Activated CD8-positive, alpha-beta memory T cell treated with anti-CD3 and anti-CD28 coated beads, Interleukin-2, amount 50 U/mL, for 48 hours (primary cell): Measurements from ENCODE around the gene PIGK.
"Not testable (repeated sequence)": the region's sequence is repeated elsewhere in the genome, so short reads cannot be mapped to it uniquely, and the experiment has no call there.

Experiments
- DNase-seq: peaks from one replicate; pipeline ENCODE4 v3.0.0-alpha.2; 2020

PIGK gene

GRCh38 chr1:77188770-77189169, 30.5 kb downstream of the PIGK start:
- DNase-seq = no peak

DNA sequence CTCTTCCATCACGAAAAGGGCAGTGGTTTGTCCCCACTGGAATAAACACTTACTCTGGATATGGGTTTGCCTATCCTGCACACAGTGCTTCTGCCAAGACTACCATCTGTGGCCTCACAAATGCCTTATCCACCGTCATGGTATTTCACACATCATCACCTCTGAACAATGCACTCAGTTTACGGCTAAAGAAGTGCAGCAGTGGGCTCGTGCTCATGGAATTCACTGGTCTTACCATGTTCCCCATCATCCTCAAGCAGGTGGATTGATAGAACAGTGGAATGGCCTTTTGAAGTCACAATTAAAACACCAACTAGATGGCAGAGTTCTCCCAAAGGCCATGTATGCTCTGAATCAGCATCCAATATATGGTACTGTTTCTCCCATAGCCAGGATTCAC, 32.3 kb downstream of the PIGK start:
- DNase-seq = not testable (repeated sequence)

DNA sequence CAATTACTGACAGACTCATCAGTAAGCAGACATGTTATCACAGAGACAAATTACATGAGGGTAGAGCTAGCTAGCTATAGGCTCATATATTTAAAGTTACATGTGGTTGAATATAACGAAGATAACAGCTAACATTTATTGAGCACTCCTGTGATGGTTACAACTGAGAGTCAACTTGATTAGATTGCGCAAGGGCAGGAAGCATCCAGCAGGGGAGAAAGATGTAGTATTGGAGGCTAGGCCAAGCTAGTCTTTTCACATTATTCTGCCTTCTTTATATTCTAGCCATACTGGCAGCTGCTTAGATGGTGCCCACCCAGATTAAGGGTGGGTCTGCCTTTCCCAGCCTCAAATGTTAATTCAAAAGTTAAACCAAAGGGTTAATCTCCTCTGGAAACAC, 37.1 kb downstream of the PIGK start:
- DNase-seq = no peak

- no peak for DNase-seq
Measured at GRCh38 chr1:77179632-77180031, 39.6 kb downstream of the PIGK start.

DNA sequence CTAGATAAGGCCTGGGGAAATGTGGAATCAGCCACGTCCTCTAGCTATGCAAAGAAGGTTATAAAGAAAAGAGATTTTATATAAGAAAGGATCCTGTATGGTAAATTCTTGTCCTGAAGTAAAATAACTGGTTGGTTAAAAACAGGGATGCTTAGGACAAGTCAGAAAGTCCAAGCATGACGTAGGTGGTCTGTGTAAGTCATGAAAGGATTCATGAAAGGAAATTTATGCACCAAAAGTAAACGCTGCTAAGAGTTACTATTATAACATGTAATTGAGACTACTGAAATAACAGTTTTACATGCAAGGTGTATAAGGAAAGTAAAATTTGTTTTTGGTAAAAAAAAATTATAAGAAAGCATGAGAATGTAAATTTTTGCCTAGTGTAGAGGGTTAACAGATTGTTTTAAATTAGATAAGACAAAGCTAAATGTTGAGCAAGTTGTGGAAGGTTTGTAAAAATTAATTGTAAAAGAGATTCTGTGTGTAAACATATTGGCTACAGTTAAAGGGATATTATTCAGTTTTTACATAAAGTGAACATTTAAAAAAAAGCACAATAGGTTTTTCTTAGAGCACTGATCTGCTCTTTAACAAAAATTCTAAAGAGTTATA, 43.9 kb downstream of the PIGK start:
- DNase-seq = no peak

- no peak for DNase-seq
Measured at GRCh38 chr1:77170687-77171086, 48.5 kb downstream of the PIGK start.

DNA sequence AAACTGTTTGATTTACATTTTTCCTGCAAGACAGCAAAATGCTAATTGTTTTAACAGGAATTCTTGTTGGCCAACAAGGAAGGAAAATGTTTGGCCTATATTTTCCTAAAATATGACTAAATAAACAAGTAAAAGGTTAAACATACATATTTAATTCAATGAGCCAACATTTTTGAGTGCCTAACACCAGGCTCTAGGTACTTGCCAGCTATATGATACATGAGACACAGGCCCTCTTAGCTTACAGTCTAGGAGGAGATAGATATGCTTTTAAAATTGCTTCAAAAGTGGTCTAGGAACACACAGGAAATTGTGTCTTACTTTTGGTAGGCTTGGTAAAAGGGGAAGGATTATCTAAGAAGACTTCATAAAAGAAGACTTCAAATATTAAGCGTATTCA, 50.9 kb downstream of the PIGK start:
- no peak for DNase-seq

- DNase-seq = no peak
Measured at GRCh38 chr1:77164434-77164944, 54.7 kb downstream of the PIGK start.

DNA sequence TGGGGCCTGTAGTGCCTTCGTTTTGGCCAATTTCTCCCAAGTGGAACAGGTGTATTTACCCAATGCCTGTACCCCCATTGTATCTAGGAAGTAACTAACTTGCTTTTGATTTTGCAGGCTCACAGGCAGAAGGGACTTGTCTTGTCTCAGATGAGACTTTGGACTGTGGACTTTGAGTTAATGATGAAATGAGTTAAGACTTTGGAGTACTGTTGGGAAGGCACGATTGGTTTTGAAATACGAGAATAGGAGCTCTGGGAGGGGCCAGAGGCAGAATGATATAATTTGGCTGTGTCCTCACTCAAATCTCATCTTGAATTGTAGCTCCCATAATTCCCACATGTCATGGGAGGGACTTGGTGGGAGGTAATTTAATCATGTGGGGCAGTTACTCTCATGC, 59.5 kb downstream of the PIGK start:
- not testable (repeated sequence) for DNase-seq

DNA sequence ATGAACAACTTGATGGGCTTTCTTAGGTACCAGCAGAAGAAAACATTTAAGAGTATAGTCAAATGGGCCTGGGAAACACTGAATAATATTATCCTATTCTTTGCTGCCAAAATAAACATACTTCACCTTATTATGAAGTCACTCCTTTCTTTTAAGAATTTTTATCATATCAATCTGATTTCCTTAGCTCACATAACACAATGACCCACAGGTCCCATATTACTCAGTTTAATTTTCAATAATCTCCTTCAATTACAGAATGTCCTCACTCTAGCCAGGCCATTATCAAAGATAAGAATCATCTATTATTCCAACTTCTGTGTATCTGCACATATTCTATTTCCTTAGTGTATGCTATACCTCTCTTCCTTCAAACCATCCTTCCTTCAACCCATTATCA, 63.0 kb downstream of the PIGK start:
- DNase-seq = no peak

- DNase-seq = no peak
Measured at GRCh38 chr1:77146270-77146669, 73.0 kb downstream of the PIGK start.

GRCh38 chr1:77143529-77144121, 75.6 kb downstream of the PIGK start:
- DNase-seq = no peak

DNA sequence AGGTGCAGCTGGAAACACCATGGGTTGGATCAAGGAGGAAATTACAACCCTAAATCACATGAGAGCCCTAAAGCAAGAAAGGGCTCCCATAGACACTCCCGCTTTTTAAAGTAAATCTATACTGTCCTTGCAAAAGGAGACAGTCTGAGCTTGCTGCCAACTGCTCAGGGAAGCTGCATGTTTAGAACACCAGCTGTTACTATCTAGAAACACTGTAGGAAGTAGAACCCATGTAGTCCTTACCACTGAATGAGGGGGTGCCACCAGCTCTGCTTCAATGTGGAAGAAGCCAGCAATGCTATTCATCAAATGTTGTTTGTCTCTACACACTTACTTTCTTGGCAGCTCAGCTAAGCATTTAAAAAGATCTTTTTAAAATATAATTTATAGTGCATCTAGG, 79.8 kb downstream of the PIGK start:
- no peak for DNase-seq

DNA sequence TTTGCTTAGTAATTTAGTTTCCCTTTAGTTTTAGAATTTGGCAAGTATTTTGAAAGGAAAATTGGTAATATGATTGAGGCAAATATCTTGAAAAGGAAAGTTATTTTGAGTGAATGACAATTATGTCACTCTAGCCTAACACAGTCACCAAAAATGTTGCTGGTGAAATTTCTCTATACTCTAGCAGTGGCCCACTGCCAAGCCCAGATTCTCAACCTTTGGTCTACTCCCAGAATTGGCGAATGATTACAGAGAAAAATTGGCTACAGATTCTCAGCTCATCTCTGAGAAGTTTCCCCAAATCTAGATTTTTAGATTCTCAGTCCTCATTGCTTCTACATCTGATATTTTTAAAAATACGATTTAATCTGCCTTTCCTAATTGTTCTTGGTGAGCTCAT, 84.9 kb downstream of the PIGK start:
- DNase-seq = no peak

GRCh38 chr1:77133731-77134358, 85.4 kb downstream of the PIGK start:
- DNase-seq = no peak

DNA sequence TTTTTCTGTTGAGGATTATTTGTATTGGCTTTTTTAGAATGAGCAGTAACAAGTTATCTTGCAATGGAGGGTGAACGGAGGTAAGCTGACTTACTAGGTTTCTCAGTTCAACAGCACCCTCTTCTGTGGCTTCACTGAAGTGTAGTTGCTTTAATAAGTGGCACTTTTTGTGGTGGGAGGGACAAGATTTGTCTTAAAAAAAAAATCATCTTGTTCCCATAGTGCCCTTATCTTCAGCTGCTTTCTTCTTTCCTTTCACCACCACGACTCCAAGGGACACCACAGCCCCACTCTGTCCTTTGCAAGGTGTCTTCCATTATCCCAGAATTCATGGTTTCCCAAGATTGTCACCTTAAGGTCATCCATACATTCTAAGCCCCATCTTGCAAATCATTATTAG, 92.9 kb downstream of the PIGK start:
- DNase-seq = no peak

GRCh38 chr1:77121503-77121902, 97.7 kb downstream of the PIGK start:
- DNase-seq = no peak

DNA sequence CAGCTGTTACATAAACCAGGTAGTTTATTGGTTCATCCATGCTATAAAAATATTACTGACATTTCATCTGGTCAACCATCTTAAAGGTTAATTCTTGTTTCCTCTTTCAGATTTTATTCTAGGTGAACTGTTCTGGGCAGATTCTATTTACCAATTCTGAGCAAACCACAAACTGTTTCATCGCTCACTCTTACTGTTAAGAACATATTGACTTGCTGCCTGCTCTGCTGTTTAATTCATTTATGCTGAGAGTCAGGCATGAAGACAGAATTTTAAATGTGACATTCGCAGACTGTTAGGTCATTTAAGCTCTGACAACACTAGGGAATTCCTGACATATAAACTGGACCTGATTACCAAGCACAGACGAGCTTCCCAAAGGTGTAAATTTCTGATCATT, 98.3 kb downstream of the PIGK start:
- no peak for DNase-seq

- DNase-seq = no peak
Measured at GRCh38 chr1:77118712-77119111, 100.5 kb downstream of the PIGK start.

DNA sequence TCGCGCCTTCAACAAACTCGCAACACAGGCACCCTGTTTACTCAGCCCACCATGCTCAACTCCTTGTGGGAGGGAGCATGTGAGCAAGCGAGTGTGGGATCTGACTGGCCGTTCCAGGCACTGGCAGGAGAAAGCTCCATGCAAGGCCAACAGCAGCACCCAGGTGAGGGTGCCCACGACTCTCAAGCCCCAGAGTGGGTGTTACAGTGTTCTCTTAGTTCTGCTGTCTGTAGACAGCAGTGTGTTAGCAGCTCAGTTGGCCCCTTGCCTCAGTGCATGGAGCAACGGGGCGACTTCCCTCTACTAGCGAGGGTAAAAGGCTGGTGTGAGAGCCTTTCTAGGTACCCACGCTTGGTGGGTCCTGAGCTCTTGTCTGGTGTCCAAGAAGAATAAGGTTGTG, 114.6 kb downstream of the PIGK start:
- DNase-seq = no peak

DNA sequence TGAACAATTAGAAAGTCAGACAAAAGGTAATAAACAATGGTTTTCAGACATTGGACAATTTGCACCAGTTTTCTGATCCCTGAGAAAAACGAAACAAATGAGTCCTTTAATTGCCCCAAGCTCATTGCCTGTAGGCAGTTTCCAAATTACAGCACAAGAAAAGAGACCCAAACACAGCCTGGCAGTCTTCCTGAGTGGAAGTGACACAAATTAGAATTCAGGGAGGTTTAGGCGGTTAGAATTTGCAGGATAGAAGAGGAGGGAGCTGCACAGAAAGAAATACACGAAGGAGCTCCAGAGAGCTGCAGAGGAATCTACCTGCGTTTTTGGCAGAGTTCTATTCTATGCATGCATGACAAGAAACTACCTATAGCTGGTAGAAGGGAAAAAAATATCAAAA, 115.7 kb downstream of the PIGK start:
- DNase-seq = no peak

DNA sequence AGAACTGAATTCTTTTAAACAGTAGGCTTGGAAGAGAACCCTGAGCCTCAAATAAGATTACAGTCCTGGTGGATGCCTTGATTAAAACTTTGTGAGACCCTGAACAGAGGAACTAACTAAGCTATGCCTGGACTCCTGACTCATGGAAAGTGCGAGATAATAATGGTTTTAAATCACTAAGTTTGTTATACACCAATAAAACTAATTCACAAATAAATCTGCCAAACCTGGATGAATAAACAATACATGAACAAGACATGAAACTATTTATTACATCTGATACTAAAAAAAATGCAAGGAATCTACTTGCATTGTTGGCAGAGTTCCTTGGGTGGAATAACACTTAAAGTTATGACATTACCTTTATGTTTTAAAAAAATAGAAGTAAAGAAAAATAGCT, 118.4 kb downstream of the PIGK start:
- no peak for DNase-seq

GRCh38 chr1:77096496-77097255, 122.6 kb downstream of the PIGK start:
- no peak for DNase-seq

DNA sequence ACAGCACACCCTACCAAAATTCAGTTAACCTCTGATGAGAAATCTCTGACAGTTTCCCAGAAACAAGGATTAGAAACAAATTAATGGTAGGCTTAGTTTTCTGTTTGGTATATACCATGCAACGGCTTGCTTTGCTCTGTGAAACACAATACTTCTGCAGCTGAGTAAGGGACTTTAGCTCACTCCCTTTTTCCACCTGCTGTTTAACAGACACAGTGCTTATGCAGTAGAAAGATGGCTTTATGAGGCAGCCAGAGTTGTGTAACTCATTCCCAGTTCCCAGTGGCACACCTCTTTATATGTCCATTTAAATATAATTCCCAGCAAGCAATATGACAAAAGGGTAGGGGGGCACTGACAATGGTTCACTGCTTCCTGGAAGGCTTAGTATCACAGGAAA, 124.0 kb downstream of the PIGK start:
- DNase-seq = no peak
